ENCODE measurements around the gene RIPK3. TPM values are rescaled to one million over a fixed set of nuclear protein-coding genes. Genes with fewer than 3 reads are reported as not detected.
"Not testable (repeated sequence)": the region's sequence is repeated elsewhere in the genome, so short reads cannot be mapped to it uniquely, and the experiment has no call there.

RIPK3 gene
- total and polyA plus RNA-seq, 4 donors, result 1.0 to 2.9 (median 1.9) TPM

GRCh38 chr14:24387579-24387978 is 47.8 kb upstream of the RIPK3 start:
- H3K4me1 ChIP-seq (ENCODE audit: control insufficient read depth in 4 of 4, insufficient read depth in 4 of 4, low read length in 3 of 4), result peaks cover 2 to 14% (median 10%) of the 10 kb centered on the region in 4 donors
- H3K9me3 ChIP-seq (ENCODE audit: control insufficient read depth in 4 of 4, low read length in 3 of 4); H3K27ac ChIP-seq (ENCODE audit: low read depth in 1 of 2, low read length in 2 of 2); H3K27me3 ChIP-seq (ENCODE audit: control insufficient read depth in 4 of 4, insufficient read depth in 4 of 4, low read length in 3 of 4); H3K9ac ChIP-seq (ENCODE audit: low read depth in 1 of 2, low read length in 2 of 2); H3K36me3 ChIP-seq (ENCODE audit: control insufficient read depth in 4 of 4, insufficient read depth in 3 of 4, low read depth in 1 of 4, low read length in 3 of 4); H3K4me3 ChIP-seq (ENCODE audit: low read depth in 1 of 3, low read length in 3 of 3); DNase-seq (ENCODE audit: low spot score): not testable (repeated sequence)
- whole genome bisulfite sequencing, result 90% methylated on average over 5 of the region's 5 CpGs

- TF ChIP-seq SP1 (IDR thresholded peaks at IDR 0.05) (no peak), CTCF (IDR thresholded peaks at IDR 0.05; ENCODE audit: low read depth, low read length, missing input control) (no peak), FOXA1 (IDR thresholded peaks at IDR 0.05) (no peak), TAF1 (conservative IDR thresholded peaks at IDR 0.05) (no peak), HNF4A (conservative IDR thresholded peaks at IDR 0.05) (no peak)
- Histone ChIP-seq H3K9ac (ENCODE audit: low read depth in 1 of 2, low read length in 2 of 2) (no peak overlapping the region), H3K9me3 (ENCODE audit: control insufficient read depth in 4 of 4, low read length in 3 of 4) (no peaks in the 10 kb centered on the region), H3K4me3 (ENCODE audit: low read depth in 1 of 3, low read length in 3 of 3) (no peak overlapping the region), H3K4me1 (ENCODE audit: control insufficient read depth in 4 of 4, insufficient read depth in 4 of 4, low read length in 3 of 4) (peaks cover 2 to 9% (median 8%) of the 10 kb centered on the region in 4 donors), H3K27me3 (ENCODE audit: control insufficient read depth in 4 of 4, insufficient read depth in 4 of 4, low read length in 3 of 4) (no peaks in the 10 kb centered on the region), H3K27ac (ENCODE audit: low read depth in 1 of 2, low read length in 2 of 2) (peak overlapping the region in 1 of 2 donors; percentile 8), H3K36me3 (ENCODE audit: control insufficient read depth in 4 of 4, insufficient read depth in 3 of 4, low read depth in 1 of 4, low read length in 3 of 4) (no peaks in the 10 kb centered on the region)
- no peak for DNase-seq (ENCODE audit: low spot score)
- WGBS, result 90% methylated on average over 2 of the region's 2 CpGs
Observed at GRCh38 chr14:24387009-24387345, 47.2 kb upstream of the RIPK3 start.

- 83% methylated on average over 4 of the region's 4 CpGs for WGBS
- H3K27ac ChIP-seq (ENCODE audit: low read depth in 1 of 2, low read length in 2 of 2), result no peak overlapping the region
- no peak overlapping the region for H3K4me3 ChIP-seq (ENCODE audit: low read depth in 1 of 3, low read length in 3 of 3)
- no peaks in the 10 kb centered on the region for H3K36me3 ChIP-seq (ENCODE audit: control insufficient read depth in 4 of 4, insufficient read depth in 3 of 4, low read depth in 1 of 4, low read length in 3 of 4)
- no peak for DNase-seq (ENCODE audit: low spot score)
- no peak overlapping the region for H3K9ac ChIP-seq (ENCODE audit: low read depth in 1 of 2, low read length in 2 of 2)
- no peak for TF ChIP-seq YY1 (IDR thresholded peaks at IDR 0.05)
- no peak for TF ChIP-seq ZBTB33 (IDR thresholded peaks at IDR 0.05)
- no peak for TF ChIP-seq HNF4A (conservative IDR thresholded peaks at IDR 0.05)
- TF ChIP-seq GABPA (IDR thresholded peaks at IDR 0.05 in 1 of 2, conservative IDR thresholded peaks at IDR 0.05 in 1 of 2), result no peak
- TF ChIP-seq JUND (IDR thresholded peaks at IDR 0.05), result no peak
- no peak for TF ChIP-seq RAD21 (IDR thresholded peaks at IDR 0.05)
- no peak for TF ChIP-seq FOXA2 (IDR thresholded peaks at IDR 0.05)
- TF ChIP-seq ATF3 (IDR thresholded peaks at IDR 0.05), result no peak
- TF ChIP-seq RXRA (IDR thresholded peaks at IDR 0.05), result no peak
- TF ChIP-seq FOXA1 (IDR thresholded peaks at IDR 0.05), result no peak
- TF ChIP-seq TAF1 (conservative IDR thresholded peaks at IDR 0.05), result no peak
- TF ChIP-seq HNF4G (IDR thresholded peaks at IDR 0.05), result no peak
- TF ChIP-seq NR2F2 (IDR thresholded peaks at IDR 0.05), result no peak
- peaks cover 2 to 9% (median 7%) of the 10 kb centered on the region in 4 donors for H3K4me1 ChIP-seq (ENCODE audit: control insufficient read depth in 4 of 4, insufficient read depth in 4 of 4, low read length in 3 of 4)
- no peaks in the 10 kb centered on the region for H3K9me3 ChIP-seq (ENCODE audit: control insufficient read depth in 4 of 4, low read length in 3 of 4)
- H3K27me3 ChIP-seq (ENCODE audit: control insufficient read depth in 4 of 4, insufficient read depth in 4 of 4, low read length in 3 of 4), result no peaks in the 10 kb centered on the region
Observed at GRCh38 chr14:24385524-24385923, 45.7 kb upstream of the RIPK3 start.

Measured in liver (tissue), 9 donors.